Measurements from ENCODE around the gene OR1M1.
A peak's percentile ranks its signal among the peaks of the same experiment; 100 is the strongest.
"Not testable (repeated sequence)": the region's sequence is repeated elsewhere in the genome, so short reads cannot be mapped to it uniquely, and the experiment has no call there.

The OR1M1 gene, protein sequence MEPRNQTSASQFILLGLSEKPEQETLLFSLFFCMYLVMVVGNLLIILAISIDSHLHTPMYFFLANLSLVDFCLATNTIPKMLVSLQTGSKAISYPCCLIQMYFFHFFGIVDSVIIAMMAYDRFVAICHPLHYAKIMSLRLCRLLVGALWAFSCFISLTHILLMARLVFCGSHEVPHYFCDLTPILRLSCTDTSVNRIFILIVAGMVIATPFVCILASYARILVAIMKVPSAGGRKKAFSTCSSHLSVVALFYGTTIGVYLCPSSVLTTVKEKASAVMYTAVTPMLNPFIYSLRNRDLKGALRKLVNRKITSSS

GRCh38 chr19:9086761-9087160 is at the start of gene OR1M1:
Gene OR1M1 (plus strand): TSS chr19:9087061. CDS start chr19:9093245, 6,184 bp downstream.
- H3K4me1 ChIP-seq (ENCODE audit: insufficient read depth, low read length), result no peaks in the 10 kb centered on the region
- H3K9ac ChIP-seq (ENCODE audit: low read depth, low read length), result no peak within 1 kb of the TSS
- no peaks in the 10 kb centered on the region for H3K9me3 ChIP-seq (ENCODE audit: control insufficient read depth, insufficient read depth, low read length)
- H3K36me3 ChIP-seq (ENCODE audit: insufficient read depth, low read length), result no peaks in the 10 kb centered on the region

GRCh38 chr19:9037400-9038062 is 49.3 kb upstream of the OR1M1 start:
- no peaks in the 10 kb centered on the region for H3K9me3 ChIP-seq (ENCODE audit: control insufficient read depth, insufficient read depth, low read length)
- H3K36me3 ChIP-seq (ENCODE audit: insufficient read depth, low read length), result no peaks in the 10 kb centered on the region
- no peak overlapping the region for H3K9ac ChIP-seq (ENCODE audit: low read depth, low read length)
- peaks cover 8% of the 10 kb centered on the region; the same call in 1 of the 2 replicates for H3K4me1 ChIP-seq (ENCODE audit: insufficient read depth, low read length)

DNA sequence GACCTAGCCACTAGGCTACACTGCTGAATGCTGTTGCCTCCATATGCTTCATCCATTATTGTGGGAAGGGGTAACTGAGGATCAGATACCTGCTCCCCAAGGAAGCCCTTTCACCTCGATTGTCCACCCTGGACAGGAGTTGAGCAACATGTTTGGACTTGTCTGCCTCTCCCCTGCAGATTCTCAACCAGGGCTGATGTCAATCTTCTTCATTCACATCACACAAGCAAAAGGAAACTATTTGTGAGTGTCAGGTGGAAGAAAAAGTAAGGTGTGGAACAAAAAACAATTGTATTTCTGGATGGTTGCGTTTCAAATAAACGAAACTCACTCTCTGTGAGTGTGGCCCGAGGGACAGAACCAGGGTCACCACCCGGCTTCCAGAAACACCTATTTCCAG is 47.1 kb upstream of the OR1M1 start:
- Histone ChIP-seq H3K9me3 (ENCODE audit: control insufficient read depth, insufficient read depth, low read length) (no peaks in the 10 kb centered on the region), H3K36me3 (ENCODE audit: insufficient read depth, low read length) (no peaks in the 10 kb centered on the region), H3K9ac (ENCODE audit: low read depth, low read length) (no peak overlapping the region), H3K4me1 (ENCODE audit: insufficient read depth, low read length) (peaks cover 8% of the 10 kb centered on the region; the same call in 1 of the 2 replicates)

DNA sequence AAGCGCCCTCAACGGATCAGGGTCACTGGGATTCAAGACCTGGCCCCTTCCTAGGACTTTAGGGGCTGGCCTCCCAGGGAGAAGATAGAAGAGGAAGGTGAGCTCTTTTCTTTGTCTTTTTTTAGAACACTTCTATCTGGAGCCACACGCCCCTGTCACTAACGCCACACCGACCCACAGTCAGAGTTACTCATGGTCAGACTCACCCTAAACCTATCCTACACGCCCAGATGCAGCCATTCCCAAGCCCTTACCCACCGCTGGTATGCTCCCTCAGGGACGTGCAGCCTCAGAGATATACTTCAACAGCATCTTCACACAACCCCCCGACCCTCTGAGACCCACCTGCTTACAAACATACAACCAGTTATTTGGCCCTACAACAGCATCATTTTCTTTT is 46.7 kb upstream of the OR1M1 start:
- Histone ChIP-seq H3K36me3 (ENCODE audit: insufficient read depth, low read length) (no peaks in the 10 kb centered on the region), H3K9ac (ENCODE audit: low read depth, low read length) (no peak overlapping the region), H3K4me1 (ENCODE audit: insufficient read depth, low read length) (peaks cover 8% of the 10 kb centered on the region; the same call in 1 of the 2 replicates), H3K9me3 (ENCODE audit: control insufficient read depth, insufficient read depth, low read length) (no peaks in the 10 kb centered on the region)

- Histone ChIP-seq H3K36me3 (ENCODE audit: insufficient read depth, low read length) (no peaks in the 10 kb centered on the region), H3K9ac (ENCODE audit: low read depth, low read length) (no peak overlapping the region)
These were observed 45.8 kb upstream of the OR1M1 start for GRCh38 chr19:9041023-9041422.

DNA sequence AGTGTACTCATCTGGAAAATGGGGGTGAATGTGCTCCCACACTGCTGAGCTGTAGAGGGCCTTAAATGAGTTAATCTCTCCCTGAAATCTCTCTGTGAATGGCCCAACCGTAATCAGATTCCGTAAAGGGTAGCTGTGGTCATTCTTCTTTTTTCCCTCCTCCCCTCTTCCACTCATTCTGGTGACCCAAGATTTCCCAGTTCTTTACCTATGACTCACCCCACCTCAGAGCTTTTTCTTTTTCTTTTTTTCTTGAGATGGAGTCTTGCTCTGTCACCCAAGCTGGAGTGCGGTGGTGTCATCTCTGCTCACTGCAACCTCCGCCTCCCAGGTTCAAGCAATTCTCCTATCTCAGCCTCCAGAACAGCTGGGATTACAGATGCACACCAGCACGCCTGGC is 43.3 kb upstream of the OR1M1 start:
- Histone ChIP-seq H3K9ac (ENCODE audit: low read depth, low read length) (no peak overlapping the region), H3K4me1 (ENCODE audit: insufficient read depth, low read length) (peaks cover 8% of the 10 kb centered on the region; the same call in 1 of the 2 replicates), H3K36me3 (ENCODE audit: insufficient read depth, low read length) (no peaks in the 10 kb centered on the region), H3K9me3 (ENCODE audit: control insufficient read depth, insufficient read depth, low read length) (no peaks in the 10 kb centered on the region)

More at GRCh38 chr19:9041023-9041422, 45.8 kb upstream of the OR1M1 start:
- Histone ChIP-seq H3K9me3 (ENCODE audit: control insufficient read depth, insufficient read depth, low read length) (no peaks in the 10 kb centered on the region), H3K4me1 (ENCODE audit: insufficient read depth, low read length) (peaks cover 8% of the 10 kb centered on the region; the same call in 1 of the 2 replicates)

DNA sequence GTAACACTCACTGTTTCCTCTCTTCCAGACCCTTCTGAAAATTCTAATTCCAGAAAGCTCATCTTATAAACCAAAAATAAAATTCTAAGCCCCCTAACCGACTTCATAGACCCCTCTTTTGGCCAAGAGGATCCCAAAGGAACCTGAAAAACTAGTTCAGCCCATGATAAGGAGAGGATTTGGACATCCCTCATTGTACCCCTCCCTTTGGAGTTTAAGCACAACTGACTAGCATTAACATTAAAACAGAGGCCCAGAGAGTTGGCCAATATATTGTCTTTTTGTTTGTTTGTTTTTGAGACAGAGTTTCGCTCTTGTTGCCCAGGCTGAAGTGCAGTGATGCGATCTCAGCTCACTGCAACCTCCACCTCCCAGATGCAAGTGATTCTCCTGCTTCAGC is 42.4 kb upstream of the OR1M1 start:
- H3K9ac ChIP-seq (ENCODE audit: low read depth, low read length), result no peak overlapping the region
- H3K36me3 ChIP-seq (ENCODE audit: insufficient read depth, low read length), result no peaks in the 10 kb centered on the region
- H3K9me3 ChIP-seq (ENCODE audit: control insufficient read depth, insufficient read depth, low read length), result no peaks in the 10 kb centered on the region
- peaks cover 7% of the 10 kb centered on the region; the same call in 1 of the 2 replicates for H3K4me1 ChIP-seq (ENCODE audit: insufficient read depth, low read length)

- Histone ChIP-seq H3K36me3 (ENCODE audit: insufficient read depth, low read length) (no peaks in the 10 kb centered on the region), H3K9me3 (ENCODE audit: control insufficient read depth, insufficient read depth, low read length) (no peaks in the 10 kb centered on the region), H3K4me1 (ENCODE audit: insufficient read depth, low read length) (no peaks in the 10 kb centered on the region; the same call in 1 of the 2 replicates), H3K9ac (ENCODE audit: low read depth, low read length) (no peak overlapping the region)
These were observed 40.2 kb upstream of the OR1M1 start for GRCh38 chr19:9046694-9047093.

- no peak overlapping the region for H3K9ac ChIP-seq (ENCODE audit: low read depth, low read length)
- no peaks in the 10 kb centered on the region for H3K9me3 ChIP-seq (ENCODE audit: control insufficient read depth, insufficient read depth, low read length)
- H3K36me3 ChIP-seq (ENCODE audit: insufficient read depth, low read length), result no peaks in the 10 kb centered on the region
- H3K4me1 ChIP-seq (ENCODE audit: insufficient read depth, low read length), result peaks cover 9% of the 10 kb centered on the region; the same call in 1 of the 2 replicates
These were observed 34.0 kb upstream of the OR1M1 start for GRCh38 chr19:9052894-9053293.

DNA sequence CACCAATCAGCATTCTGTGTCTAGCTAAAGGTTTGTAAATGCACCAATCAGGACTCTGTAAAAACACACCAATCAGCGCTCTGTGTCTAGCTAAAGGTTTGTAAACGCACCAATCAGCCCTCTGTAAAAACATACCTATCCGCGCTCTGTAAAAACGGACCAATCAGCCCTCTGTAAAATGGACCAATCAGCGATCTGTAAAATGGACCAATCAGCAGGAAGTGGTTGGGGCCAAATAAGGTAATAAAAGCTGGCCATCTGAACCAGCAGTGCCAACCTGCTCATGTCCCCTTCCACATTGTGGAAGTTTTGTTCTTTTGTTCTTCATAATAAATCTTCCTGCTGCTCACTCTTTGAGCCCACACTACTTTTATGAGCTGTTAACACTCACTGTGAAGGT is 33.2 kb upstream of the OR1M1 start:
- not testable (repeated sequence) for H3K36me3 ChIP-seq (ENCODE audit: insufficient read depth, low read length); H3K9ac ChIP-seq (ENCODE audit: low read depth, low read length); H3K9me3 ChIP-seq (ENCODE audit: control insufficient read depth, insufficient read depth, low read length); H3K4me1 ChIP-seq (ENCODE audit: insufficient read depth, low read length)

DNA sequence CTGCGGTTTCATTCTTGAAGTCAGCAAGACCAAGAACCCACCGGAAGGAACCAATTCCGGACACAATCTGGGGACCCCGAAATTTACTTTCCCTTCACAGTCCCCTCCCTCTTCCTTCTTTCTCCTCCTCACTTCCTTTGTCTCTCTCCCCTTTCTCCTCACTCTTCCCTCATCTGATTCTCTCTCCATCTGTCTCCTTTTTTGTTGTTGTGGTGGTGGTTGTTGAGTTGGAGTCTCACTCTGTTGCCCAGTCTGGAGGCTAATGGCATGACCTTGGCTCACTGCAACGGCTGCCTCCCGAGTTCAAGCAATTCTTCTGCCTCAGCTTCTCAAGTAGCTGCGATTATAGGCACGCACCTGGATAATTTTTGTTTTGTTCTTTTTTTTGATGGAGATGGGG is 32.7 kb upstream of the OR1M1 start:
- peaks cover 9% of the 10 kb centered on the region; the same call in 1 of the 2 replicates for H3K4me1 ChIP-seq (ENCODE audit: insufficient read depth, low read length)
- H3K9ac ChIP-seq (ENCODE audit: low read depth, low read length), result peak overlapping the region; percentile 39; the same call in 1 of the 2 replicates
- no peaks in the 10 kb centered on the region for H3K9me3 ChIP-seq (ENCODE audit: control insufficient read depth, insufficient read depth, low read length)
- H3K36me3 ChIP-seq (ENCODE audit: insufficient read depth, low read length), result no peaks in the 10 kb centered on the region

GRCh38 chr19:9054765-9055164 is 32.1 kb upstream of the OR1M1 start:
- Histone ChIP-seq H3K4me1 (ENCODE audit: insufficient read depth, low read length) (peaks cover 9% of the 10 kb centered on the region; the same call in 1 of the 2 replicates), H3K36me3 (ENCODE audit: insufficient read depth, low read length) (no peaks in the 10 kb centered on the region), H3K9ac (ENCODE audit: low read depth, low read length) (peak overlapping the region; percentile 39; the same call in 1 of the 2 replicates)

DNA sequence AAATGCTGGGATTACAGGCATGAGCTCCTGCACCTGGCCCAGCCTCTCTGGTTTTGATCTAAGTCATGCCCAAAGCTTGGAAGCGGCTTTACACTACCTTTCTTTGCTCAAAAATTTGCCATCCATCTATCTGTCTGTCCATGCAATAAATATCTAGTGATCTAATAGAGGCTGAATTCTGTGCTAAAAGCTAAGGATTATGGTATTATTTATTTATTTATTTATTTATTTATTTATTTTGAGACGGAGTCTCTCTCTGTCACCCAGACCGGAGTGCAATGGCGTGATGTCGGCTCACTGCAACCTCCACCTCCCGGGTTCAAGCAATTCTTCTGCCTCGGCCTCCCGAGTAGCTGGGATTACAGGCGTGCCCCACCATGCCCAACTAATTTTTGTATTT is 30.7 kb upstream of the OR1M1 start:
- peaks cover 13% of the 10 kb centered on the region; the same call in 1 of the 2 replicates for H3K4me1 ChIP-seq (ENCODE audit: insufficient read depth, low read length)
- not testable (repeated sequence) for H3K9ac ChIP-seq (ENCODE audit: low read depth, low read length); H3K9me3 ChIP-seq (ENCODE audit: control insufficient read depth, insufficient read depth, low read length); H3K36me3 ChIP-seq (ENCODE audit: insufficient read depth, low read length)

More at GRCh38 chr19:9054765-9055164, 32.1 kb upstream of the OR1M1 start:
- no peaks in the 10 kb centered on the region for H3K9me3 ChIP-seq (ENCODE audit: control insufficient read depth, insufficient read depth, low read length)

GRCh38 chr19:9057505-9058258 is 29.2 kb upstream of the OR1M1 start:
- H3K9me3 ChIP-seq (ENCODE audit: control insufficient read depth, insufficient read depth, low read length), result no peaks in the 10 kb centered on the region
- H3K36me3 ChIP-seq (ENCODE audit: insufficient read depth, low read length), result no peaks in the 10 kb centered on the region
- peaks cover 13% of the 10 kb centered on the region; the same call in 1 of the 2 replicates for H3K4me1 ChIP-seq (ENCODE audit: insufficient read depth, low read length)
- no peak overlapping the region for H3K9ac ChIP-seq (ENCODE audit: low read depth, low read length)

All from ES-I3 (cell line).